Measurements from ENCODE around the gene PIEZO2.

The PIEZO2 gene

DNA sequence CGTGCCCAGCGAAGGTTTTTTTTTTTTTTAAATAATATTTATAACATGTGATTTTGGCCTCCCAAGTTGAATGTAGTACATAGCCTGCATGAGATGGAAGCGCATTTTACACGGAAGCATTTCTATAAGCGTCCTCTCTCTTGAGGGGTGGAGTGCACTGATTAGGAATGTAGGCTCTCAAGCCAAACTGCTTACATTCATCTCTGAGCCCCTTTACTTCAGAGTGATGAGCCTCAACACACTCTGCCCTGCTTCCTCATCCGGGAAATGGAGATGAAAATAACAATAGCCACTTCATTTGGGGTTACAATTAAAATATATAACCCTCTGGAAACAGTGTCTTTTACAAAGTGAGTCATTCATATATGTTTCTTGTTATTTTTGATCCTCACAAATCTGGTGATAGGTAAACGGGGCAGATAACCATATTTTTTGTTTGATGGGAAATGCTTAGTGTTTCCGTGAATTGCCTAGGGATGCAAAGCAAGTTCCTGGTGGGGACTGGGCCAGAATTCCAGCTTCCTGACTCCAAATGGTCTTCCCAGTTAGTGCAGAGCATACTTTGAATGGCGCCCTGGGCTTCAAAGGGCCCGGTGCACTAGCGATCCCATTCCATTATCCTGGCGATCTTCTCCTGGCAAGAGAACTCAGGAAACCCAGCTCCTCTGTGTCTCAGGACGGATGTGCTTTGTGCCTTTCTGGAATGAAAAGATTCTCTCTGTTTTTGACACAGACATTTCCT lies 124.3 kb downstream of the PIEZO2 start:
- no peak for DNase-seq

DNA sequence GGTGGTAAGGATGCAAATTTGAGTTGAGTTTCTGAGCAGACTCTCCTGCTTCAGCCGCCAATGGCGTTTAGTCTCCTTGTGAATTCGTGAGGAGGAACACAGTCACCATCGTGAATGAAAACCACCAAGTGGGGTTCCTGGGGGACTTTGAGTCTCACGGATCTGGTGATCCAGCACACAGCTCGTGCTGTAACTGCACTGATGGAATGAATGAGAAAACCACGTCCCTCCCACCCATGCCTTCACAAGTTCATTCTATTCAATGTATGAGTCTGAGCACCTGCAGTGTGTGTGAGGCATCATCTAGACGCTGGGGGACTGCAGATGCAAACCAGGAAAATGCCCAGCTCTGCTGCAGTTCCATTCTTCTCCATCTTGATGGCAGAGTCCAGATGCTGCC lies 127.9 kb downstream of the PIEZO2 start:
- DNase-seq, result no peak

DNA sequence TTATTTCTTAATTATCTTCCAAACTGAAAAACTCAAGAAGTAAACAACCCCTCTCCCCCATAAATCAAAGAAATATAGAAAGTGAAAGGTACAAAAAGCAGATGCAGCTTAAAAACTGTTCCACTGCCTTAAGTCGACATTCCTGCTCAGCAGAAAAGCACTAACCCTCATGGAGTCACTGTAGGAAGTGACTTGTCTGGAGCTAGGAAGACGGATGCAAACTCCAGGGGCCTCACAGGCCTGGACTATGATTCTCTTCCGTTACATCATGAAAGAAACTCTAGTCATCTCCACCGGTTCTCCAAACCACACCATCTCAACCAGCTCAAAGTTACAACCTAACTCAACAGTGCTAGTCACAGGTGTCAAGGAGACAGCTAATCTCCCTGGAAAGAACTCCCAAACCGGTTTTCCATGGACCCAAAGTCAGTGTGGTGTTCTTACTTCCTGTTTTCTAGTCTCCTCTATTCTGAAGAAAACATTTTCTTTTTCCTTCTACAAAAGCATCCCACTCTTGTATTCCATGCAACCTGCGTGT lies 128.4 kb downstream of the PIEZO2 start:
- no peak for DNase-seq

DNA sequence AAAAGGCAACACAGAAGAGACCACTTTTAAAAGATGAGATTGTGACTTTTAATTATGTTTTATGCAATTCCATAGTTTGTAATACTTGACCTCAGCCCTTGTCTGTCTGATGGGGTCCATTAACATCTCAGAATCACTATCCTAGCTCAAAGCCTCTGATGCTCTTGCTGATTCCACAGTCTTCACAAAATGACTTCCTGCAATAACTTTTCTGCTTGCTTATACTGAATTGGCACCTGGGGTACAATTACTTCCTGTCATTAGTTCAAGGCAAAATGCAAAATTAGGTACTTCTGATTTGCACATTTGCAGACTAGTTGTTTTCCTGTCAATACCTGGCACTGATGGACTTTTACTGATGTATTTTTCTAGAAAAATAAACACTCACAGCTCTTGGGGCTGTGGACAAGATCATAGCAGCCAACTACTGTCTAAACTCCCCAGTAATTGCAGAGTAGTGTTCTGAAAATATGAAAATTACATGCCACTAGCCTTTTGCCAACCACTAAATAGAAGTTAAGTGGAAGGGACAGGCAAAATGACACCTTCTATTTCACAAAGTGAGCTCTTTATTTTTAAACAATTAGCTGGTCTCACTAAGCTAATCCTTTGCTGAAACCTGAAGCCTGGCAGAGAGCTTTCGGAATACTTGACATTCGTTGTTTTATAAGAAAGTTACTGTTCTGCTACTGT lies 129.1 kb downstream of the PIEZO2 start:
- DNase-seq, result no peak

DNA sequence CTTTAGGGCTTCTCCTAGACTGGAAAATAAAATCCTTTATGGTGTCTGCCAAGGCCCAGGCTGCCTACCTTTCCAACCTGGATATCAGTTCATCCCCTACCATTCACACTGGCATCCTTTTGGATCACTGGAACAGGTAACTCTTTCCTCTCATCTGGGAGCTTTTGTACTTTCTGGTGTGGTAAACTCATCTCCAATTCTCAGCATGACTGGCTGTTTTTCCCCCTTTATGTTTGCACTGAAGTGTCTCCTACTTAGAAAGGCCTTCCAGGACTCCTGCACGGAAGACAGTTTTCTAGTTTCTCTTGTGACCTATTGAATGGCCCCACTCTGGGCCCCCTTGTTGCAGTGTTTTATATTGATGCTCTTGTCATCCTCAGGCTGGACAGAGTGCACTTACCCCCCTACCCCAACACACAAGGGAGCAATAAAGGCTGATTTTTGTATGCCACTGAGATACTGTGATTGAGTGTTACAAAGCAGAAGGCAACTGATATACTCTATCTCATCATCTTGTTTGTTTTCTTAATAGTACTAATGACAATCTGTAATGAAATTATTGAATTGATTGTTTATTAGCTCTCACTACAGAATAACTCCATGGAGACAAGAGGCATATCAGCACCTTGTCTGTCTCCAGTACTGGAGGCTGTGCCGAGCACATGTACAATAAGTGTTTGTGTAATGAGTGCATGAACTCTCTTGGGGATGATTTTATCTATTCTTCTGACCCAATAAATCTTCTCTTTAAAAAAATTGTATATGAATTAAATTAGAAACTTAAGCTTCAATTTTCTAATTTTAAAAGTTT lies 129.9 kb downstream of the PIEZO2 start:
- DNase-seq, result no peak

DNA sequence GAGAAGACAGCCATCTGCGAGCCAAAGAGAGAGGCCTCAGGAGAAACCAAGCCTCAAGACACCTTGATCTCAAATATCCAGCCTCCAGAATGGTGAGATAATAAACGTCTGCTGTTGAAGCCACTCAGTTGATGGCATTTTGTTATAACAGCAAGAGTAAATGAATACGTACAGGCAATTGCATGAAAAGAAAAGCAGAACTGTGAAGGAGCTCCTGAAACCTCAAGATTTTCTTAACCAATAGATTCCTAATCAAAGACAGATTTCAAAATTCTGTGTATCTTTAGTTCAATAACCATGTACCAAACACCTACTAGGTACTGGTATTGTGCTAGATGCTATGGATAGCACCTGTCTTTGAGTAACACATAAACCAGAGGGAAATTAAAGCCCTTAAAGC lies 139.5 kb downstream of the PIEZO2 start:
- DNase-seq, result no peak

DNA sequence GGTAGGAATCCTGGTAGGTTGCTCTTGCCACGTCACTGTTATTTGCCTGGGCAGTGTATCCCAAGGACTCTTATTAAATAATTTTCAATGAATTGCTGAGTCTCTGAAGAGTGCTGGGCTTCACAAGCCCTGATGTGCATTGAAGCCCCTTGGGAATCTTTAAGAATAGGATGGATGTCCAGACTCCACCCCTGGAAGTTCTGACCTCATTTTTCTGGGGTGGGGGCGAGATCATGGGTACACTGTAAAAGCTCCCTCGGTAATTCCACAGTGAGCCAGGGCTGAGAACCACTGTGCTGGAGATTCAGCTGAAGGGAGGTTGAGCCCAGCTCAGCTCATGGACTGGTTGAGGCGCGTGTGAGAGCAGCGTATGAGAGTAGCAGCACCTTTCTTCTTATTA lies 140.2 kb downstream of the PIEZO2 start:
- DNase-seq, result no peak

DNA sequence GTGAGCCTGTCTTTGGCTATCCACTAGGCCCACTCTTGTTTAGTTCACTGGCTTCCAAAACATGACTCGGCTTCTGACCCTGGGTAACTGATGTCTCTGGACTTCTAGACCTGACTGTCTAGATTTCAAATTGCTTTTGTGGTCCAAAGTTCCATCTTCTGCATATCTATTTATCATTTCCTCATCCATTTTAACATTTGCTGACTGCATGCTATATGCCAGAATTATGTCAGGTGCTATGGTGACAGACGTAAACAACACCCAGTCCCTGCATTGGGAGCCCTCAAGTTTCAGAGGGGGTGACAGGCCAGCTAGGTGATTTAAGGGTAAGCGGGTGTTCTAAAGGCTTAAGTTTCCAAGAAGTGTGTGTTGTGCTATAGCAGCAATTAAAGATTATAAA lies 140.9 kb downstream of the PIEZO2 start:
- DNase-seq, result no peak

DNA sequence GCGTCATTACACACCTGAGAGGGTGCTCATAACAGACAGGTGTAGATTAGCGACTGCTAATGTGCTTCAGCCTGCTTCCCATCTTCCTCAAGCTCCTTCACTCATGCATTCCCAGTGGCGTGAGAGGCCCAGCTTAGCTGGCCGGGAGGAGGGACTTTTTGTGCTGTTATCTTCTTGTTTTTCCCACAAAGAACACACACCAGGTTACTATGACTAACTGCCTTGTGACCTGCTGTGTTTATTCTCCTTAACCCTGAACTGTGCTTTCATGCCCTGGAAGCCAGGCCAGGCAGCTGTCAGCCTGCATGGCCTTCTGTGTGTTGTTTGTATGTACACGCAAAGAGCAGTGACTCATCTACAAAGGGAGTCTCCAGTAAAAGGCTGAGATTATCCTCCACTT lies 143.8 kb downstream of the PIEZO2 start:
- no peak for DNase-seq

DNA sequence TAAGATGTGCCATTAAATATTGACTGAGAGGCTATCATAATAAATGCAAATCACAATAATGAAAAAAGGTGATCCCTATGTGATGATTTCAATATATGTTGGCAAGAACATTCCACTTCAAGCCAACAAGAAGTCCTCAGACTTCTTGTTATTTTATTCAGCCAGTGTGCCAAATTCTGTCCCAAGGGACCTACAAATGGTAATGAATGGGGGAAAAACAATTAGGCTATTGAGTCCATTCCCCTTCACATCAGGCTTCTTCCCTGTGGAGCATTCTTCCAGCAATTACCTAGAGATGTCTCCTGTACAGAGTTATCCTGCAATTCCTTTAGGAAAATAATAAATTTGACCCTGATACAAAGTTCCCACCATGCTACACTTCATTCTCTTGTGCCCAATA lies 144.4 kb downstream of the PIEZO2 start:
- no peak for DNase-seq

DNA sequence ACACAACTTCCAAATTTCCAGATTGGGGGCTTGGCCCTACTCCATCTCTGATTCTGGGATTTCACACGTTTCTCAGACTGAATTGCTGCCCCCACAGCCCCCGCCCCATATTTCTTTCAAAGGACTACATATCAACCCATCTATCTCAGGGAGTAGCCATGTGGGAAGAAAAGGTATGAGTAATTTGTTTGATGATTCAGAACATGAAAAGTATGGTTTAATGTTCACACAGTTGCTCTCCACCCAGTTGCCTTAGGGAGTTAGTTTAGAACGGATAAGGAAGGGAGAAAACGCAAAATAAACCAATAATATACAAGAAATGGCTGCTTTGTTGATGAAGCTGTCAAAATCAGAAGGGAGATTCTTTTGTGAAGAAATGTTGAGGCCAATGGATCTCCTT lies 145.1 kb downstream of the PIEZO2 start:
- DNase-seq, result no peak

DNA sequence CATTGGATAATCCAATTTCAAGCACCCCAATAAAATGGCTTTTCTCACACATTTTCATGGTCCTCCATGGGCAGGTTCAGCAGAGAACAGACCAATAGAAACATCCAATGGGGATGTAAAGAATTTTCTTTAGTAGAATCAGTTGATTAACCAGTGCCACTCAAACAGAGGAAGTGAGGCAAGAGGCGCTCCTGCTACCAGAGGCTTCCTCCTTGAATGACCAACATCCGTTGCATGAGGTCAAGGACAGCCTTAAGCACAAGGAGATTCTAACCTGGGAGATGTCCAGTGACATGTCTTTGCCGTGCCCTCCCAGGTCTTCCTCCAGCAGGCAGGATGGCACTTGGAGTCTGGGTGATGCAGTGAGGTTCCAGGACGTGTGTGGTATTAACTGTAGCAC lies 146.6 kb downstream of the PIEZO2 start:
- DNase-seq, result no peak

DNA sequence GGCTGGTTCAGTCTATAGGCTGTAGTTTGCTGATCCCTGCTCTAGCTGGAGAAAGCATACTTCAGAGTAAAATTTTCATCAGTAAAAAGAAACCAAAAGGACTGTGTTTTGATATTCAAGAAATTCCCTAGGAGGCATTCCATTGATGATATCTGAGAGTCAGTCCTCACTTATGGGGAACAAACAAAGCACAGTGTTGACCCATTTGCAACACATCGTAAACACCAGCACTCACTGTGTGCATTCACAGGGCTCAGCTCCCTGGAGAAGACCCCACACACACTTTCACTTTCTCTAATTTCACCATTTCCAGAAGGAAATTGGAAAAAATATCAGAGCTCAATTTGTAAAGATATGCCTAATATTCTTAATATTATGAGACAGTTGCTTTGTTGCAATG lies 147.1 kb downstream of the PIEZO2 start:
- DNase-seq, result no peak

DNA sequence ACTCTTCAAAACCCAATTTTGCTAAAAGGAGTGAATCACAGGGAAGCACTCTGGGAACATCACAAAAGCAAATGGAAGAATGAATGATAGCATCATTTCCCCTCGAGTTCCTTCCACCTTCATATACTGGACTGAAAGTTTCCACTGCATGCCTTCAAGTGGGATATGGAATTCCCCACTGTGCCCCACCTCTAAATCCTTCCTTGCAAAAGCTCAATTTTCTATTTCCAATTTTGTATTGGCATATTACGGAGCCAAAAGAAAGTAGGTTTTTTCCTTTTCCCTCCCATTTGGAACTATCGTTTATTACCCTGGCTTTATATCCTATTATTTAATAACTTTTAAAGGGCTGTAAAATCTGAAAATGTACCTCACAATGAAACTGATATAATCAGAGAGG lies 149.3 kb downstream of the PIEZO2 start:
- DNase-seq, result no peak

DNA sequence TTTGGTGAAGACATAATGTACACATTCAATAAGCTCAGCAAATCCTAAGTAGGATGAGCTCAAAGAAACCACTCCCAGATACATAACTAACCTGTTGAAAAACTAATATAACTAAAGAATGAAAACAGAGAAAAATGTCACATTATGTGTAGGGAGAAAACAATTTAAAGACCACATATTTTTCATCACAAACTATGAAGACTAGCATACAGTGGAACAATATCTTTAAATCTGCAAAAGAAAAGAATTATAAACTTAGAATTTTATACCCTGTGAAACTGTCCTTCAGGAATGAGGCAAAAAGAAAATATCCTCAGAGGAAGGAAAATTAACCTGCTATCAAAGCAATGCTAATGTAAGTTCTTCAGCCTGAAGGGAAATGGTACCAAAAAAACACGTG lies 151.5 kb downstream of the PIEZO2 start:
- DNase-seq, result no peak

DNA sequence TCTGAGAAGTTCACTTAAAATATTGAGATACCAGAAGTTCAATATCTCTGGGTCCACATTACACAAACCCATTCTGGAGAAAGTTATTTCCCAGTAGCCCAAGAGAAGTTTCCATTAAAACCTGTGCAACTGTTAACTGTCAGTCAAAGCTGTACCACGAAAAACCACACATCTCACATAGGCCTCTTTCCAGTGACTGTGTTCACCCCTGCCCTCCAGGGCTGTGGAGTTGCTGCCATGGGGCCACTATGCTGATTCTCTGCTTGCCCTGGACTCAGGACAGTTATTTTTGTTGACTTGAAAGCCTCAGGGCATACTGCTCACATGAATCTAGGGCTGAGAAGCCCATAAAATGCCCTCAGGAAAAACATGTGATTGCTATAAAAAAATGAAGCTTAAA lies 153.8 kb downstream of the PIEZO2 start:
- no peak for DNase-seq

DNA sequence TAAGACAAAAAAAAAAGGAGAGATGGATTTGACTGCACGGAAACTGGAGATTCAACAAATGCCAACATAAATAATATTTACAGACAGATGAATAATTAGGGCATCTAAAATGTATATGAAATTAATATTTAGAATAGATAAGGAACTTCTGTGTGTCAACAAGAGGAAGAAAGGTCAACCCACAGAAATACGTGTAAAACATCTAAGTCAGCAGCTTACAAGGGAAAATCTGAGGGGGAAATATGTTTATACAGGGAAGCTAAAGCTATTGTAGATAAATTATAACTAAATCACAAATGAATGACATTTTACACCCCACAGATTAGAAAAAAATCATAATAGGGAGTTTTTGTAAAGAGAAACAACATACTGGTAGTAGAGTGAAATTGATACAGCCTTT lies 159.9 kb downstream of the PIEZO2 start:
- no peak for DNase-seq

DNA sequence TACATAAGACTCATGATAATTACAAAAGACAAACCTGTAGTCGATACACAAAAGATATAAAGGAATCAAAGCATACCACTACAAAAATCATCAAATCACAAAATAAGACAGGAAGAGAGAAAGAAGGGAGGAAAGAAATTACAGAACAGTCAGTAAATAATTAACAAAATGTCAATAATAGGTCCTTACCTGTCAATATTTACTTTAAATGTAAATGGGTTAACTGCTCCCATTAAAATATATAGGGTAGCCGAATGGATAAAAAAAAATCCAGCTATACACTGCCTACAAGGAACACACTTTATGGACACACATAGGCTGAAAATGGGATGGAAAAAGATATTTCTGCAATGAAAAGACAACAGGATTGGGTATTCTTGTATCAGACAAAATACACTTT lies 163.7 kb downstream of the PIEZO2 start:
- DNase-seq, result no peak

DNA sequence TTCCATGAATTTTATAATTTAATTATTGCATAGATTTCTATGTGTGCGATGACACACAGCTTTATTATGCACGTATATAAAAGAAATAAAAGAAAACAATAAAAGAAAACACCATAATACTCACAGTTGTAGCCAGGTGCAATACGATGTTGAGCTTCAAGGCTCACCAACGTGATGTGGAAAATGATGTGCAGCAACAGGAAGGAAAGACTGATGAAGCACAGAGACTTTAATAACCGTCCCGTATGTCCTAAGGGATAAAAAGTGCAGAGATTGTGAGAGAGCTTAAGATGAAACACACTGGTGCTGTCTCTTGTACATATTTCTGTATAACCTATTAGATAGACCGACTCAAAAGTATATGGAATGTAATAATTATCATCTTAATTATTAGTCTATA lies 170.0 kb downstream of the PIEZO2 start:
- no peak for DNase-seq

DNA sequence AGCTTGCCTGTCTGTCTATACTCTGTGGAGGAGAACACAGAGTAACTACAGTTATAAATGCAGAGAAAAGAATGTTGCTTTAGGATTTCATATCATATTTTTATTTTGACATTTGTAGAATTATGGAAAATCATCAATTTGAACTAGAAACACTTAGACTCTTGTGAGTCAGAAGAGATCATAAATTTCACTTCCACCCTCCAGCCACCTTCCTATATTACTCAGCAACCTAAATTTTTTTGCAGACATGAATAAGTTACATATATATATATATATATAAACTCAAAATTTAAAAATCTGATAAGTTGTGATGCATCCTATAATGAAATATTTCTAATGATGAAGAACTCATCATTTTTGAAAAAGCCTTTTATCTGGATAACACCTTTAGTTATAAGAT lies 172.3 kb downstream of the PIEZO2 start:
- DNase-seq, result no peak

DNA sequence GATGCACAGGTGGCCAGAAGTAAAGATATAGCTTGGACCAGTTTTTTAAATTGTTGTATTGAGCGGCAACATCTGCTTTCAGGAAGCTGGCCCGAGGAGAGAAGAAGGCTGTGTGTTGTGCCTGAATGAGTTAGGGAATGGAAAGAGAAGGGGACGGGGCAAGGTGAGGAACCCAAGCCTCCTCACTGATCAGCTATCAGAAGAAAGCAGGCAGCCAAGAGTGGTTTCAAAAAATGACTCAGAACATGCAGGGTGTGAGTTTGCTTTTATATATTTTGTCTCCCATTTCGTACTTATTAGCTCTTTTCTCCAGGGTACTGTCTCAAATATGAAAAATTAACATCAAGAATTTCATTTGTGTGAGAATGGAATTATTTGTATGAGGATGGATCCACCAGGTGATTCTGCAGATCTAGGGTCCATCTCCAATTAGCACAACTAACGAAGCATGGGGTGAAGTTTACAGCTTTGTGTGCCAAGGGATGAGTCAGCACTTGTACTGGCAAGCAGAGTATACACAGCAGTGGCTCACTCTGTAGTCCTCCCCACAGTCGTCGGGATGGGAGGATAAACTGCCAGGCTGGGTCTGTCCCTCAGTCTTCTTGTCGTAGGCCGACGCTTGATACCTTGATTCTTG lies 175.7 kb downstream of the PIEZO2 start:
- DNase-seq, result no peak

DNA sequence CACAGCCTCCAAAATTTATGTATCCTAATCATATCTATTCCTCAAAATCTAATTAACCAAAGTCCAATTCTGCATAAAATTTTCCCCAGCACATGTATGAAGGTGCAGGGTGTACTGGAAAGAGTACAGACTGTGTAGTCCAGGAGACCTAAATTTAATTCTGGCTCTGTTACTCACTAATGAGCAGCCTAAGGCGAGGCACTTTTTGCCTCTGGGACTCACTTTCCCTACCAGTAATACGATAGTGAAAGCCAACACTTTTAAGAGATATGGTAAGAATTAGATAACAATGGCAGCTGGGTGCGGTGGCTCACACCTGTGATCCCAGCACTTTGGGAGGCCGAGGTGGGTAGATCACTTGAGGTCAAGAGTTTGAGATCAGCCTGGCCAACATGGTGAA lies 177.7 kb downstream of the PIEZO2 start:
- no peak for DNase-seq

DNA sequence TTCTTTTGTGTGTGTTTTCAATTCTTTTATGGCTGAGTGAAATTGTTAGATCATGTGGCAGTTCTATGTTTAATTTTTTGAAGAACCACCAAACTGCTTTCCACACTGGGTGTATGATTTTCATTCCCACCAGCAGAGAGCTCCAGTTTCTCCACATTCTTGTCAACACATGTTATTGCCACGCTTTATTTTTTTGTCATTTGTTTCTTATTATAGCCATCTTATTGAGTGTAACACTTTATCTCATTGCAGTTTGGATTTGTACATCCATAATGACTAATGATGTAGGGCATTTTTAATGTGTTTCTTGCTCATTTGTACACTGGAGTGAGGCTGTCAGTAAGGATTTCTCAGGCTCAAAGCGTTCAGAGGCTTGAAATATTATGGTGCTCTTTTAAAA lies 184.2 kb downstream of the PIEZO2 start:
- no peak for DNase-seq
